ENCODE data around the gene ANKRD27. TPM values are rescaled to one million over a fixed set of nuclear protein-coding genes. Genes with fewer than 3 reads are reported as not detected.
A peak's percentile ranks its signal among the peaks of the same experiment; 100 is the strongest.
"Not testable (repeated sequence)": the region's sequence is repeated elsewhere in the genome, so short reads cannot be mapped to it uniquely, and the experiment has no call there.

ANKRD27 gene
- 10 to 100 TPM; 40.3 to 41.7 TPM for total RNA-seq

DNA sequence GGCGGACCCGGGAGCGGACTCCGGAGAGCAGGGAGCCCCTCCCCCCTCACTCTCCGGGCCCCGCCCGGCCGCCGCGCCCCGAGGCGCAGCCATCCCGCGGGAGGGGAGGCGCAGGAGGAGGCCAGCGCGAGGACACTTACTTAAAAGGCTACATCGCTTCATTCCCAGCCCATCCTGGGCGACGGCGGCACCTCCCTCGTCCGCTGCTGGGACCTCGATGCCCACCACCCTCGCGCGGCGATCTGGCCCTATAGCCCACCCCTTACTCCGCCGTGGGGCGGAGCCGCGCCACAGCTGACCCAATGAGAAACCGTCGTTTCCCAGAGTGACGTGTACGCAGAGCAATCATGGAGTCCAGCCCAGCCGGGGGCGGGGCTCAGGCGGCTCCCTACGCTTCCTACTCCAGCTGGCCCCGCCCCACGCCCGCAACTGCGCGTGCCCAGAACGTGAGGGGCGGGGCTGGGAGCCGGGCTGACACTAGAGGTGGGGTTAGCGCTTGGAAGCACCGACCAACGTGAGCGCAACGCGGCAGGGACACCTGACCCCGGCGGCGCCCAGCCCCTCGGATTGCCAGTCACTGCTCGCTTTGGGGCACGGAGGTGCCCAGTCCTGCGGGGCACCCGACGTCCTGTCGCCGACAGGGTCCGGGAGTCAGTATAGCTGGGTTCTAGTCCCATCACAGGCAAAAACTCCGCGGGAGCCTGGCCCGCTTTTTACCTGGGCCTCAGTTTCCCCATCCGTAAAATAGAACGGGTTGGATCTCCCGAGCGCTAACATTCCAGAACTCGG, at the start of gene ANKRD27:
ANKRD27 (minus strand) TSS at position 250 of the 789 bp plus-strand sequence. CDS start 16,165 bp downstream, outside the sequence.
- CTCF ChIA-PET: interaction anchor here (1.0 to 2.2 kb wide), 6 partner anchors 10 to 444 kb away, joined by 3 to 9 read pairs (median 4); no protein-coding TSS in a partner anchor
- Mint-ChIP-seq H3K4me1 (peaks cover 36% of the 10 kb centered on the region), H3K9me3 (ENCODE audit: low read depth) (no peaks in the 10 kb centered on the region), H3K27me3 (peaks cover 18% of the 10 kb centered on the region), H3K4me3 (peak within 1 kb of the TSS; percentile 82), H3K27ac (peak within 1 kb of the TSS; percentile 84), H3K36me3 (peaks cover 4% of the 10 kb centered on the region)
- ATAC-seq (peak; percentile 97), DNase-seq (peak; percentile 98)

DNA sequence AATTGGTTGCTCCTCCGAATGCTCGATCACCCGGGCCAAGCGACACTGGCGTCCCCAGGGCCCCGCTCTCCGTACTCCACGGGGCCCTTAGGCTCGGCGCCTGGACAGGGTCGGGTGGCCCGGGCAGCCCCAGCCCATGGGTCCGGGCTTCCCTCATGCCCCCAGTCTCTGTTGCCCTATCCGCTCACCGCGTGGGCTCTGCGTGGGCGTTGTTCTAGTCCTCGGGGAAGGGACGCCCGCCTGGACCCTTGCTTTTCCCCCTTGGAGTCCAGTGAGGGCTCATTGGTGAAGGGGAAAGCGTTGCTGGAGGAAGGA, 45.9 kb upstream of the ANKRD27 start:
- DNase-seq (no peak), ATAC-seq (no peak)
- H3K4me1 Mint-ChIP-seq: no peaks in the 10 kb centered on the region
- no peaks in the 10 kb centered on the region for H3K27me3 Mint-ChIP-seq
- no peak overlapping the region for H3K27ac Mint-ChIP-seq
- H3K9me3 Mint-ChIP-seq (ENCODE audit: low read depth): no peaks in the 10 kb centered on the region
- CTCF ChIA-PET: no interaction called here
- no peak overlapping the region for H3K4me3 Mint-ChIP-seq
- peaks cover 8% of the 10 kb centered on the region for H3K36me3 Mint-ChIP-seq

DNA sequence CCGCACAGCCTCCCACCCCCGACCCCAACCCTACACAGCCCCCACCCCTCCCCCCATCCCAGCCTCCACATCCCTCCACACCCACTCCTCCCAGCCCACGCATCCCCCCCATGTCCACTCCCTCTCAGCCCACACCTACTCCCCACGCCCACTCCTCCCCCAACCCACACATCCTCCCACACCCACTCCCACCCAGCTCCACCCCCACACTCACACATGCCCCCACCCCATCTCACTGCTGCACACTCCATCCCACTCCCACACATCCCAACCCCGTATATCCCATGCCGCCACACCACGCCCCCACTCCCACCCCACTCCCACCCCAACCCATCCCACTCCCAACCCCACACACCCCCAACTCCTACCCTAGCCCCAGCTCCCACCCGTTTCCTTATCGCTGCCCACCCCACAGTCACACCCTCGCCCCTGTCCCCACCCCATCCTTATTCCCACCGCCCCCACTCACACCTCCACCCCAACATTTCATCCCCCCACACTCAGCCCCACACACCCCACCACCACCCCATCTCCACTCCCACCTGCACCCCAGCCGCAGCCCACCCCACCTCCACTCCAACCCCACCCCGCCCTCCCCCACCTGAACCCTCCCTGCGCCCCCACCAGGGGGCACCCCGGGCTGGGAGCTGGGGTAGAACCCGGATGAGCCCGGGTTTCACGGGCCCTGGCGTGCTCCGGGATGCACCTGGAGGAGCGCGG, 45.4 kb upstream of the ANKRD27 start:
- Mint-ChIP-seq H3K27me3 (no peaks in the 10 kb centered on the region), H3K36me3 (peaks cover 8% of the 10 kb centered on the region), H3K4me3 (no peak overlapping the region), H3K4me1 (no peaks in the 10 kb centered on the region), H3K27ac (no peak overlapping the region), H3K9me3 (ENCODE audit: low read depth) (no peaks in the 10 kb centered on the region)
- ATAC-seq (no peak), DNase-seq (no peak)
- CTCF ChIA-PET: no interaction called here

DNA sequence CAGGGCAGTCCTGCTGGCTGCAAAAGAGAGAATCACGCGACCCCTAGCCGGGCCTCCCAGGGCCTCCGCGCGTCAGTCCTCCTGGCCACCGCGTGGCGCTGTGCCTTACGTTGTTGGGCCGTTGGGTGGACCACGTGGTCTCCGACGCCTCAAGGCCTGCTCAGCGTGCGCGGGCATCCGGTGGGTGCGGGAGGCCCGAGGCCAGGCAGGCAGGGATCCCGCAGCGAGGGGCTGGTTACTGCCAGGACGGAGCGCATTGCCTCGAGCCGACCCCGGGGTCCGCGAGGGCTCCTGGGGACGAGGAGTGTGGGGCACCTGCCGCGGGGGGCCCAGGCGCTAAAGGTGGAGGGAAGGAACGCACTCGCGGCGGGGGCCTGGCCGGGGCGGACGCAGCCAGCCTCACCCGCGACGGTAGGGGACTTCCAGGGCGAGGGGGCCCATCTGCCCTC, 44.7 kb upstream of the ANKRD27 start, which contains the start of gene TDRD12:
TDRD12 (plus strand) TSS at position 157 of the 449 bp plus-strand sequence. CDS start 306 bp downstream, outside the sequence.
- Mint-ChIP-seq H3K4me3 (no peak within 1 kb of the TSS), H3K9me3 (ENCODE audit: low read depth) (no peaks in the 10 kb centered on the region), H3K36me3 (peaks cover 15% of the 10 kb centered on the region), H3K27me3 (no peaks in the 10 kb centered on the region), H3K27ac (no peak within 1 kb of the TSS), H3K4me1 (no peaks in the 10 kb centered on the region)
- DNase-seq (no peak), ATAC-seq (no peak)
- CTCF ChIA-PET: no interaction called here

DNA sequence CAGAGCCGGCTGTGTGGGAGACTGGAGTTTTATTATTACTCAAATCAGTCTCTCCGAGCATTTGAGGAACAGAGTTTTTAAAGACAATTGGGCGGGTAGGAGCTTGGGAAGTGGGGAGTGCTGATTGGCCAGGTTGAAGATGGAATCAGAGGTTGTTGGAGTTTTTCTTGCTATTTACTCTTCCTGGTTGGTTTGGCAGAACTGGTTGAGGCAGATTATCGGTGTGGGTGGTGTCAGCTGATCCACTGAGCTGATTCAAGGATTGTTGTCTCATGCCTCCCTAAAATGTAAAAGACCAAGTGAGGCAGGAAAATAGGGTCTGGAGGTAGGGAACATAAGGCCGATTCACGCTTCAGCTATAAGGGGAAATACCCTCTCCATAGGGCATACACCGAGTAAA, 43.3 kb upstream of the ANKRD27 start:
- CTCF ChIA-PET: no interaction called here
- no peak overlapping the region for H3K27ac Mint-ChIP-seq
- no peaks in the 10 kb centered on the region for H3K4me1 Mint-ChIP-seq
- no peak for DNase-seq
- H3K4me3 Mint-ChIP-seq: no peak overlapping the region
- H3K36me3 Mint-ChIP-seq: peaks cover 22% of the 10 kb centered on the region
- ATAC-seq: no peak
- no peaks in the 10 kb centered on the region for H3K27me3 Mint-ChIP-seq
- H3K9me3 Mint-ChIP-seq (ENCODE audit: low read depth): no peaks in the 10 kb centered on the region

DNA sequence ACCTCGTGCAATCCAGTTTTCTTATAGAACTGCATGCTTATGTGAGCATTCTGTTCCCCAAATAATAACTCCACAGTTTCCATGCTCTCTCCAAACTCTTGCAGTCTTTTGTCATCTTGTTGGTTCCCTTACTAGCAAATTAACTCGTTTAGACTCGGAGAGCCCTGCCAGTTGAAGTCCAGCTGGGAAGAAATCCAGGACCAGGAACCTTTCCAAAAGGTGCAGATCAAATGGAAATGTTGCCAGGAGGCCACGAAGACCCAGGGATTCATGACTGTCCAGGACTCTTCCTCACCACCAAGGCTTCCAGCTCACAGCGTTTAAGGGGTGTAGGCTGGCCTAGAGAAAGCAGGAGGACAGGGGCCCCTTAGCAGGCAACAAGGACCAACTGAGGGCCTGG, 42.5 kb upstream of the ANKRD27 start:
- H3K27ac Mint-ChIP-seq: no peak overlapping the region
- CTCF ChIA-PET: interaction anchor here (0.6 kb wide), 1 partner anchor 84 kb away, joined by 3 read pairs; no protein-coding TSS in a partner anchor

DNA sequence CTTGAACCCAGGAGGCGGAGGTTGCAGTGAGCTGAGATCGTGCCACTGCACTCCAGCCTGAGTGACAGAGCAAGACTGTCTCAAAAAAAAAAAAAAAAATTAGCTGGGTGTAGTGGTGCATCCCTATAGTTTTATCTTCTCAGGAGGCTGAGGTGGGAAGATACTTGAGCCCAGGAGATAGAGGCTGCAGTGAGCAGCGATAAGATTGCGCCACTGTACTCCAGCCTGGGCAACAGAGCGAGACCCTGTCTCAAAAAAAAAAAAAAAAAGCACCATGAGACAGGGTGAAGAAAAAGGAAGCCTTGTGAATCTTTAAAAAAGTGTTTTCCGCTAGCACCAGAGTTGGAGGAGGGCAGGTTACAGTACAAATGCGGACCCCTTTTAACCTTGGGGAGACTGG, 41.2 kb upstream of the ANKRD27 start:
- H3K27me3 Mint-ChIP-seq; ATAC-seq; CTCF ChIA-PET; H3K9me3 Mint-ChIP-seq (ENCODE audit: low read depth); DNase-seq; H3K4me3 Mint-ChIP-seq; H3K4me1 Mint-ChIP-seq; H3K27ac Mint-ChIP-seq: not testable (repeated sequence)
- peaks cover 27% of the 10 kb centered on the region for H3K36me3 Mint-ChIP-seq

More for the DNA sequence above, 42.5 kb upstream of the ANKRD27 start:
- H3K4me1 Mint-ChIP-seq: no peaks in the 10 kb centered on the region
- H3K27me3 Mint-ChIP-seq: no peaks in the 10 kb centered on the region
- no peak for ATAC-seq
- H3K9me3 Mint-ChIP-seq (ENCODE audit: low read depth): no peaks in the 10 kb centered on the region
- peaks cover 27% of the 10 kb centered on the region for H3K36me3 Mint-ChIP-seq
- H3K4me3 Mint-ChIP-seq: no peak overlapping the region
- no peak for DNase-seq

DNA sequence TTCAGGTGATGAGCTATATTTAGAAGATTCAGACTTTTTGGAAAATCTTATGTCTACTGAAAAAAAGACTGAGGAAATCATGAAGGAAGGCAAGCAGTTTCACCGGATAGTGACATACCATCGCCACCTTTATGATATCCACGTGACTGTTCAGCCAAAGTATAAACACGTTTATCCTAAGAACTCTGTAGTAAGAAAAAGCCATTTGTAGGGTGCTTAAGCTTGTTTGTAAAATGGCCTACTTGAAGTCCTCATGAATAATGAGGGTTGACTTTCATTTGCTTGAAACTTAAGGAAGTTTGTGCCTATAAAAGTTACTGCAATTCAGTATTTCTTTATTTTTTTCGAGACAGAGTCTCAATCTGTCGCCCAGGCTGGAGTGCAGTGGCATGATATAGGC, 36.8 kb upstream of the ANKRD27 start:
- DNase-seq (no peak), ATAC-seq (no peak)
- Mint-ChIP-seq H3K9me3 (ENCODE audit: low read depth) (no peaks in the 10 kb centered on the region), H3K27me3 (no peaks in the 10 kb centered on the region), H3K4me1 (peaks cover 12% of the 10 kb centered on the region), H3K36me3 (peaks cover 44% of the 10 kb centered on the region), H3K27ac (no peak overlapping the region), H3K4me3 (no peak overlapping the region)
- CTCF ChIA-PET: interaction anchor here (1.1 kb wide), 1 partner anchor 11 kb away, joined by 4 read pairs; no protein-coding TSS in a partner anchor

DNA sequence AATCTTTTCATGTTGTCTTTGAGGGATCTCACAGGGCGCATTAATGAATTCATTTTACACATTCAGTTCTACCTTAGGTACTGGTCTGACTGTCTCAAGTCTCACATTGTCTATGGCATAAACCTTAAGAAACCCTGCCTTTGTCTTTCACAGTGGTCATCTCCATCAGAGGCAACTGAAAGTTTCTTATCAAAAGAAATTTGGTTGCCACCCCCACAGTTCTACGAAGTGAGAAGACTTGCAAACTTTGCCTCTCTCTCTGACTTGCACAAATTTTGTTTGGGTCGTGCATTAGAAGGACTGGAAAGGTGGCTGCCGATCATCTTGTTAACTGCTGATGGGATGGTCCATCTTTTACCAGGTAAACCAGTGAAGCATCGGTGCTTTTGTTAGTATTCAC, 34.1 kb upstream of the ANKRD27 start:
- DNase-seq (no peak), ATAC-seq (no peak)
- Mint-ChIP-seq H3K4me1 (peaks cover 12% of the 10 kb centered on the region), H3K9me3 (ENCODE audit: low read depth) (peaks cover 6% of the 10 kb centered on the region), H3K4me3 (no peak overlapping the region), H3K36me3 (peaks cover 58% of the 10 kb centered on the region), H3K27me3 (no peaks in the 10 kb centered on the region), H3K27ac (no peak overlapping the region)
- CTCF ChIA-PET: interaction anchor here (0.7 kb wide), 1 partner anchor 53 kb away, joined by 3 read pairs; no protein-coding TSS in a partner anchor

DNA sequence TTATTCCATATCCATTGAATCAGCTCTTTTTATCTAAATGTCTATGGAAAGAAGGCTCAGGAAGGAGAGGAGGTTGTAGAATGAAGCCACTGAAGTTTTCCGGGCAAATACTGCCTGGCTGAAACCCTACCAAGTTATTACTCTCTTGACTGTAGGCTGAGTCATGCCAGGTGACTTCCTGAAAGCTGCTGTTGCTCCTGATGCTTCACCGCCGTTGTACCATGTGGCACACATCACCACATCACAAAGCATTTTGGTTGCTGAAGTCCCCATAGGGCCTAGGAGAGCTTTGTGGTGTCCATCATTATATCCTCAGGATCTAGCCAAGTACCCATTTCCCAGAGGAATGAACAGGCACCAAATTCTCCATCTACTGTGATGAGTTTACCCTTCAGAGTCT, 33.5 kb upstream of the ANKRD27 start:
- peak; percentile 58 for ATAC-seq
- H3K27ac Mint-ChIP-seq: peak overlapping the region; percentile 12
- peaks cover 12% of the 10 kb centered on the region for H3K4me1 Mint-ChIP-seq
- peaks cover 60% of the 10 kb centered on the region for H3K36me3 Mint-ChIP-seq
- DNase-seq: peak; percentile 49
- H3K27me3 Mint-ChIP-seq: no peaks in the 10 kb centered on the region
- CTCF ChIA-PET: no interaction called here
- peaks cover 9% of the 10 kb centered on the region for H3K9me3 Mint-ChIP-seq (ENCODE audit: low read depth)
- H3K4me3 Mint-ChIP-seq: no peak overlapping the region

DNA sequence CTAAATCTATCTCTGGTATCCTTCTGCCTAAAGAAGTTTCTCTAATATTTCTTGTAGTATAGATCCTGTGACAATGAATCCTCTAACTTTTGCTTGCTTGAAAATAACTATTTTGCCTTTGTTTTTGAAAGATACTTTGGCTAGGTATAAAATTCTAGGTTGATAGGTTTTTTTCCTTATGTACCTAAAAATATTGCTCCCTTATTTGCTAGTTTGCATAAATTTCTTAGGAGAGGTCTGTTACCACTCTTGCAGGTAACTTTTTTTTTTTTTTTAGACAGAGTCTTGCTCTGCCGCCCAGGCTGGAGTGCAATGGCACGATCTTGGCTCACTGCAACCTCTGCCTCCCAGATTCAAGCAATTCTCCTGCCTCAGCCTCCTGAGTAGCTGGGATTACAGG, 29.0 kb upstream of the ANKRD27 start:
- H3K27ac Mint-ChIP-seq, DNase-seq, H3K27me3 Mint-ChIP-seq, CTCF ChIA-PET, ATAC-seq, H3K4me3 Mint-ChIP-seq: not testable (repeated sequence)
- peaks cover 12% of the 10 kb centered on the region for H3K9me3 Mint-ChIP-seq (ENCODE audit: low read depth)
- peaks cover 20% of the 10 kb centered on the region for H3K4me1 Mint-ChIP-seq
- peaks cover 85% of the 10 kb centered on the region for H3K36me3 Mint-ChIP-seq

DNA sequence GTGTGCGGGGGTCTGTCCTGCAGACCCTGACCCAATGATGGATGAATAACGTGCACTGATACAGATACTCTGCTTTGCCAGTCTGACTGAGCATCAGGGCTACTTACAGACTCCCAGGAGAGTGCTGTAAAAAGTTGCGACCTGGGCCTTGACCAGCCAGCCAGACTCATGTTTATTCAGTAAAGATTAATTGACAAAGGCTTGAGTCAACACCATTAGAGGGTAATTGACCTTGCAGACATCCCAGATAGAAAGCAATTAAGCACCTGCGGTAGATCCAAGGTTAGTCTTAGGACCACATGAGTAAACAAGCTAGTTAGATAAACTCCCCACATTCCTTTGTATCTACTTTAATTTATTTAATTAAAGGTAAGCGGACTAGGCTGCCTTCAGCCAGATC, 27.0 kb upstream of the ANKRD27 start:
- H3K27me3 Mint-ChIP-seq: no peaks in the 10 kb centered on the region
- peaks cover 12% of the 10 kb centered on the region for H3K4me1 Mint-ChIP-seq
- CTCF ChIA-PET: no interaction called here
- no peak for ATAC-seq
- no peak overlapping the region for H3K4me3 Mint-ChIP-seq
- DNase-seq: no peak
- H3K36me3 Mint-ChIP-seq: peaks cover 91% of the 10 kb centered on the region
- H3K27ac Mint-ChIP-seq: no peak overlapping the region
- peaks cover 12% of the 10 kb centered on the region for H3K9me3 Mint-ChIP-seq (ENCODE audit: low read depth)

DNA sequence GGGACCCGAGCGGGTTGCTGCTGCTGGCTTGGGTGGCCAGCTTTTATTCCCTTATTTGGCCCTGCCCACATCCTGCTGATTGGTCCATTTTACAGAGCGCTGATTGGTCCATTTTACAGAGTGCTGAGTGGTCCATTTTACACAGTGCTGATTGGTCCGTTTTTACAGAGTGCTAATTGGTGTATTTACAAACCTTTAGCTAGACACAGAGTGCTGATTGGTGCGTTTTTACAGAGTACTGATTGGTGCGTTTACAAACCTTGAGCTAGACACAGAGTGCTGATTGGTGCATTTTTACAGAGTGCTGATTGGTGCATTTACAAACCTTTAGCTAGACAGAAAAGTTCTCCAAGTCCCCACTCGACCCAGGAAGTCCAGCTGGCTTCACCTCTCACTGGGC, 25.1 kb upstream of the ANKRD27 start:
- H3K4me3 Mint-ChIP-seq, DNase-seq, ATAC-seq, H3K27ac Mint-ChIP-seq, H3K27me3 Mint-ChIP-seq: not testable (repeated sequence)
- CTCF ChIA-PET: interaction anchor here (0.8 to 2.0 kb wide), 2 partner anchors 11 to 20 kb away, joined by 3 to 4 read pairs; no protein-coding TSS in a partner anchor
- Mint-ChIP-seq H3K4me1 (peaks cover 24% of the 10 kb centered on the region), H3K36me3 (peaks cover 93% of the 10 kb centered on the region), H3K9me3 (ENCODE audit: low read depth) (peaks cover 10% of the 10 kb centered on the region)

All from activated CD8-positive, alpha-beta memory T cell treated with anti-CD3 and anti-CD28 coated beads, Interleukin-2, amount 10 ng/mL, durations not matched to agents 7 days and 5 days (primary cell).